Spinal cord (tissue), 10 donors: ENCODE results near the gene ANKRD37. TPM values are rescaled to one million over a fixed set of nuclear protein-coding genes. Genes with fewer than 3 reads are reported as not detected.

Experiments used
- DNase-seq, 6 donors: peaks; one replicate each; pipeline versions ENCODE4 v3.0.0 to v3.0.0-alpha.2; 2013 to 2015; ENCODE audit warnings: low spot score in 6 of 6, low read depth in 4 of 6
- H3K27ac ChIP-seq: one replicate; pipeline ENCODE4 v1.5.1; 2013; ENCODE audit warnings: low read depth, low read length, control low read depth
- H3K27me3 ChIP-seq: one replicate; pipeline ENCODE4 v1.6.1; 2013; ENCODE audit warnings: low read length; ENCODE audit not compliant: control insufficient read depth, insufficient read depth
- H3K36me3 ChIP-seq: one replicate; pipeline ENCODE4 v1.6.1; 2013; ENCODE audit warnings: low read length; ENCODE audit not compliant: control insufficient read depth, insufficient read depth
- H3K4me1 ChIP-seq: one replicate; pipeline ENCODE4 v1.6.1; 2013; ENCODE audit warnings: low read length; ENCODE audit not compliant: control insufficient read depth, insufficient read depth
- H3K4me3 ChIP-seq: one replicate; pipeline ENCODE4 v1.5.1; 2013; ENCODE audit warnings: low read depth, low read length, control low read depth
- H3K9me3 ChIP-seq: one replicate; pipeline ENCODE4 v1.6.1; 2013; ENCODE audit warnings: low read length; ENCODE audit not compliant: control insufficient read depth, insufficient read depth
- WGBS: methylation state at CpG from one replicate; pipeline ENCODE4 v1.1.5; 2013; ENCODE audit warnings: missing lambda C conversion rate; ENCODE audit not compliant: insufficient coverage; 5-methylcytosine and 5-hydroxymethylcytosine counted together
- long read RNA-seq, 4 donors: transcript quantifications; one replicate each; lab custom pipeline, GENCODE V29; 2026
- polyA plus RNA-seq, 2 donors: library from polyadenylated mRNA; unstranded; fragments of 120-200 nt; gene quantifications; one replicate each; pipeline ENCODE4 v1.2.1, GENCODE V29; 2013; ENCODE audit not compliant: insufficient read length in 2 of 2
- total RNA-seq, 2 donors: library from RNA; depleted of rRNA in 1 of 2; stranded (reverse); fragments of 120-200 nt in 1 of 2; fragments of >200 nt in 1 of 2; gene quantifications; one replicate each; pipeline versions ENCODE4 v1.2.3 to v1.2.4, GENCODE V29; 2013 to 2014
- donor health status: healthy.

ANKRD37 gene
- total RNA-seq, result 10 to 100 TPM; 17.5 to 28.6 TPM
- polyA plus RNA-seq, result 10 to 100 TPM; 20.9 to 24.7 TPM
- long read RNA-seq, donor 1, transcript ANKRD37-201 (5 exons, 1,141 nt), result major isoform, 6 of 11 reads
- long read RNA-seq, donor 1, partial matches to known transcripts, result 0 of 11 reads
- long read RNA-seq, donor 1, other reads (novel, unspliced or antisense), result 0 of 11 reads
- long read RNA-seq, donor 2, partial matches to known transcripts, result 8 of 14 reads
- long read RNA-seq, donor 2, other reads (novel, unspliced or antisense), result 5 of 14 reads
- long read RNA-seq, donor 3, partial matches to known transcripts, result 0 of 3 reads
- long read RNA-seq, donor 3, other reads (novel, unspliced or antisense), result 0 of 3 reads
- long read RNA-seq, donor 4, transcript ANKRD37-201 (5 exons, 1,141 nt), result major isoform, 19 of 239 reads
- long read RNA-seq, donor 4, partial matches to known transcripts, result 191 of 239 reads
- long read RNA-seq, donor 4, other reads (novel, unspliced or antisense), result 24 of 239 reads

- WGBS, result 2% methylated on average over 37 of the region's 38 CpGs
- Histone ChIP-seq H3K27me3 (no peaks in the 10 kb centered on the region), H3K4me3 (peak within 1 kb of the TSS; percentile 93), H3K36me3 (no peaks in the 10 kb centered on the region), H3K9me3 (no peaks in the 10 kb centered on the region), H3K27ac (peak within 1 kb of the TSS; percentile 99), H3K4me1 (peaks cover 11% of the 10 kb centered on the region)
- peak in 4 of 6 donors; percentile 37 to 69 (median 46) for DNase-seq
Measured at GRCh38 chr4:185396724-185397385, at the start of gene ANKRD37. Gene ANKRD37 (plus strand): TSS chr4:185396841. CDS start chr4:185396924, 83 bp downstream.

GRCh38 chr4:185346975-185347601 is 49.6 kb upstream of the ANKRD37 start:
- peaks cover 22% of the 10 kb centered on the region for H3K36me3 ChIP-seq
- 100% methylated on average over 3 of the region's 14 CpGs for WGBS
- H3K4me3 ChIP-seq, result no peak overlapping the region
- no peaks in the 10 kb centered on the region for H3K4me1 ChIP-seq
- H3K27me3 ChIP-seq, result no peaks in the 10 kb centered on the region
- no peak for DNase-seq
- no peaks in the 10 kb centered on the region for H3K9me3 ChIP-seq
- no peak overlapping the region for H3K27ac ChIP-seq

GRCh38 chr4:185351691-185352090 is 45.0 kb upstream of the ANKRD37 start:
- no peak overlapping the region for H3K27ac ChIP-seq
- no peaks in the 10 kb centered on the region for H3K27me3 ChIP-seq
- H3K4me1 ChIP-seq, result no peaks in the 10 kb centered on the region
- no peak overlapping the region for H3K4me3 ChIP-seq
- H3K9me3 ChIP-seq, result no peaks in the 10 kb centered on the region
- 91% methylated on average over 12 of the region's 13 CpGs for WGBS
- H3K36me3 ChIP-seq, result peaks cover 26% of the 10 kb centered on the region
- DNase-seq, result no peak

- no peak for DNase-seq
- WGBS, result 95% methylated on average over 6 of the region's 7 CpGs
- Histone ChIP-seq H3K9me3 (no peaks in the 10 kb centered on the region), H3K4me1 (no peaks in the 10 kb centered on the region), H3K36me3 (peaks cover 26% of the 10 kb centered on the region), H3K27ac (no peak overlapping the region), H3K27me3 (no peaks in the 10 kb centered on the region), H3K4me3 (no peak overlapping the region)
Measured at GRCh38 chr4:185352202-185352601, 44.4 kb upstream of the ANKRD37 start.

- peaks cover 21% of the 10 kb centered on the region for H3K36me3 ChIP-seq
- no peaks in the 10 kb centered on the region for H3K9me3 ChIP-seq
- H3K4me3 ChIP-seq, result no peak overlapping the region
- no peaks in the 10 kb centered on the region for H3K27me3 ChIP-seq
- no peaks in the 10 kb centered on the region for H3K4me1 ChIP-seq
- 75% methylated on average over 1 of the region's 2 CpGs for WGBS
- H3K27ac ChIP-seq, result no peak overlapping the region
- no peak for DNase-seq
Measured at GRCh38 chr4:185352741-185353140, 43.9 kb upstream of the ANKRD37 start.

GRCh38 chr4:185357211-185357610 is 39.4 kb upstream of the ANKRD37 start:
- Histone ChIP-seq H3K9me3 (no peaks in the 10 kb centered on the region), H3K27ac (no peak overlapping the region), H3K4me3 (no peak overlapping the region), H3K27me3 (no peaks in the 10 kb centered on the region), H3K36me3 (peaks cover 11% of the 10 kb centered on the region), H3K4me1 (no peaks in the 10 kb centered on the region)
- peak in 2 of 6 donors; percentile 2 to 62 for DNase-seq
- WGBS, result 83% methylated on average over 3 of the region's 5 CpGs

GRCh38 chr4:185357733-185358440 is 38.8 kb upstream of the ANKRD37 start:
- Histone ChIP-seq H3K36me3 (peaks cover 9% of the 10 kb centered on the region), H3K9me3 (no peaks in the 10 kb centered on the region), H3K27ac (no peak overlapping the region), H3K4me3 (no peak overlapping the region), H3K4me1 (no peaks in the 10 kb centered on the region), H3K27me3 (no peaks in the 10 kb centered on the region)
- DNase-seq, result no peak
- 93% methylated on average over 4 of the region's 7 CpGs for WGBS

- no peak overlapping the region for H3K27ac ChIP-seq
- H3K4me1 ChIP-seq, result no peaks in the 10 kb centered on the region
- no peak for DNase-seq
- H3K27me3 ChIP-seq, result no peaks in the 10 kb centered on the region
- no peaks in the 10 kb centered on the region for H3K9me3 ChIP-seq
- peaks cover 10% of the 10 kb centered on the region for H3K36me3 ChIP-seq
- no peak overlapping the region for H3K4me3 ChIP-seq
- 100% methylated on average over 2 of the region's 4 CpGs for WGBS
Measured at GRCh38 chr4:185358514-185358913, 38.1 kb upstream of the ANKRD37 start.

GRCh38 chr4:185358959-185359358 is 37.7 kb upstream of the ANKRD37 start:
- Histone ChIP-seq H3K9me3 (no peaks in the 10 kb centered on the region), H3K27me3 (no peaks in the 10 kb centered on the region), H3K27ac (no peak overlapping the region), H3K36me3 (peaks cover 10% of the 10 kb centered on the region), H3K4me1 (no peaks in the 10 kb centered on the region), H3K4me3 (no peak overlapping the region)
- WGBS, result 71% methylated on average over 3 of the region's 4 CpGs
- DNase-seq, result no peak
